ENCODE data around the gene PTBP2. TPM values are rescaled to one million over a fixed set of nuclear protein-coding genes. Genes with fewer than 3 reads are reported as not detected.

PTBP2 gene
- total RNA-seq, 2 donors from 2014 or later: 33.0 to 66.0 TPM

- ATAC-seq (ENCODE audit: insufficient number of reproducible peaks, low FRiP score, low read depth): no peak
- Histone ChIP-seq H3K27me3 (replicated peaks; ENCODE audit: insufficient read depth) (no peaks in the 10 kb centered on the region), H3K27ac (no peak overlapping the region), H3K4me3 (no peak overlapping the region), H3K4me1 (ENCODE audit: control insufficient read depth in 1 of 2, low read depth in 2 of 2) (no peaks in the 10 kb centered on the region), H3K36me3 (no peaks in the 10 kb centered on the region), H3K9me3 (no peaks in the 10 kb centered on the region)
- no peak for TF ChIP-seq CTCF (IDR thresholded peaks at IDR 0.05)
- DNase-seq (ENCODE audit: low spot score): no peak
These were observed 14.6 kb upstream of the PTBP2 start for GRCh38 chr1:96707023-96707422.

GRCh38 chr1:96708482-96708881, 13.1 kb upstream of the PTBP2 start:
- no peaks in the 10 kb centered on the region for H3K4me1 ChIP-seq (ENCODE audit: control insufficient read depth in 1 of 2, low read depth in 2 of 2)
- no peaks in the 10 kb centered on the region for H3K36me3 ChIP-seq
- TF ChIP-seq CTCF (IDR thresholded peaks at IDR 0.05): no peak
- no peak overlapping the region for H3K27ac ChIP-seq
- no peaks in the 10 kb centered on the region for H3K27me3 ChIP-seq (replicated peaks; ENCODE audit: insufficient read depth)
- no peak overlapping the region for H3K4me3 ChIP-seq
- ATAC-seq (ENCODE audit: insufficient number of reproducible peaks, low FRiP score, low read depth) (no peak), DNase-seq (ENCODE audit: low spot score) (no peak)
- H3K9me3 ChIP-seq: no peaks in the 10 kb centered on the region

- ATAC-seq (ENCODE audit: insufficient number of reproducible peaks, low FRiP score, low read depth): no peak
- Histone ChIP-seq H3K36me3 (no peaks in the 10 kb centered on the region), H3K9me3 (no peaks in the 10 kb centered on the region), H3K4me1 (ENCODE audit: control insufficient read depth in 1 of 2, low read depth in 2 of 2) (no peaks in the 10 kb centered on the region), H3K27me3 (replicated peaks; ENCODE audit: insufficient read depth) (no peaks in the 10 kb centered on the region), H3K27ac (no peak overlapping the region), H3K4me3 (no peak overlapping the region)
- no peak for DNase-seq (ENCODE audit: low spot score)
- TF ChIP-seq CTCF (IDR thresholded peaks at IDR 0.05): no peak
These were observed 10.7 kb upstream of the PTBP2 start for GRCh38 chr1:96710708-96711477.

- no peak overlapping the region for H3K4me3 ChIP-seq
- no peaks in the 10 kb centered on the region for H3K36me3 ChIP-seq
- DNase-seq (ENCODE audit: low spot score): no peak
- ATAC-seq (ENCODE audit: insufficient number of reproducible peaks, low FRiP score, low read depth): no peak
- no peaks in the 10 kb centered on the region for H3K9me3 ChIP-seq
- H3K27me3 ChIP-seq (replicated peaks; ENCODE audit: insufficient read depth): no peaks in the 10 kb centered on the region
- H3K27ac ChIP-seq: no peak overlapping the region
- H3K4me1 ChIP-seq (ENCODE audit: control insufficient read depth in 1 of 2, low read depth in 2 of 2): no peaks in the 10 kb centered on the region
- no peak for TF ChIP-seq CTCF (IDR thresholded peaks at IDR 0.05)
These were observed 7.9 kb upstream of the PTBP2 start for GRCh38 chr1:96713649-96714048.

- no peak for TF ChIP-seq CTCF (IDR thresholded peaks at IDR 0.05)
- no peaks in the 10 kb centered on the region for H3K4me1 ChIP-seq (ENCODE audit: control insufficient read depth in 1 of 2, low read depth in 2 of 2)
- H3K4me3 ChIP-seq: no peak overlapping the region
- no peak overlapping the region for H3K27ac ChIP-seq
- H3K36me3 ChIP-seq: no peaks in the 10 kb centered on the region
- H3K9me3 ChIP-seq: no peaks in the 10 kb centered on the region
- H3K27me3 ChIP-seq (replicated peaks; ENCODE audit: insufficient read depth): no peaks in the 10 kb centered on the region
- no peak for ATAC-seq (ENCODE audit: insufficient number of reproducible peaks, low FRiP score, low read depth)
- no peak for DNase-seq (ENCODE audit: low spot score)
These were observed 6.7 kb upstream of the PTBP2 start for GRCh38 chr1:96714881-96715280.
